Hepatocyte (in vitro differentiated cells): Measurements from ENCODE around the gene PWWP2B.

ENCODE experiments used
- EZH2 ChIP-seq: fragments of 200-600 bp; sonication (generic); IDR thresholded peaks from 2 replicates; pipeline ENCODE4 v1.6.1; 2016; ENCODE audit warnings: antibody characterized with exemption, mild to moderate bottlenecking, borderline replicate concordance
- EZH2phosphoT487 ChIP-seq: fragments of 200-600 bp; sonication (generic); IDR thresholded peaks from one replicate; pipeline ENCODE4 v1.6.1; 2018; ENCODE audit warnings: antibody characterized with exemption, mild to moderate bottlenecking, low read depth, moderate library complexity; ENCODE audit not compliant: unreplicated experiment, severe bottlenecking
- TF ChIP-seq, protein P1 (sequence below): fragments of 200-600 bp; sonication (generic); IDR thresholded peaks from 2 replicates; pipeline ENCODE4 v1.5.1; 2016; ENCODE audit warnings: antibody characterized with exemption, mild to moderate bottlenecking; ENCODE audit not compliant: poor library complexity

DNA sequence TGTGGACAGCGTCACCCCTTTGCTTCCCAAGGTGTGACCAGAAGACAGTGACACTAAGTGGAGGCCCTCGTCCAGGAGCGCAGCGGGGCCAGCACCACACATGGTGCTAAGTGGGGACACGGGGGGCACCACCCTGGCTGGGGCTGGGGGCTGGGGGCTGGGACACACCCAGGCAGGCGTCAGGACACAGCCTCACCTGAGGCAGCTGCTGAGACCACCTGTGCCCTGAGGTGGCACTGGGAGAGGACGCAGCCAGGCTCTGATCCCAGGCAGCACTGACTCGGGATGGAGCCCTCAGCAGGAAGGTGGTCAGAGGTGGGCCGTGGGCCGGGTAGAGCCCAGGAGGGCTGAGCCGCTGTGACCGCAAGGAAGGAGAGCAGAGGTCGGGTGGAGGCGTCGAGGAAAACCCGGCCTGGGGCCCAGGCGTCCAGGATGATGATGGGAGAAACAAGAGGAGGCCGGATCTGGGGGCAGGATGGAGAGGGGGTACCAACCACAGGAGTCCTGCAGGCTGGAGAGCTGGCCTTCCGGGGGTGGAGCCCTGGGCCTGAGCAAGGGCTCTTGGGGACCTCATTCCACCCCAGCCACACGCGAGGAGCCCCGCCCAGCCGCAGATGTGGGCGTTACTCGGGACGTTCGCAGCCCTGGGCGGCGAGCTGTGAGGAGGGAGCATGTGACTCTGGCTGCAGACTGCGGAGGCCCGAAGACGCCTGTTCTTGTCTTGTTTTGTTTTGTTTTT, 42.5 kb upstream of the PWWP2B start:
- no peak for TF ChIP-seq EZH2
- TF ChIP-seq, protein P1, sequence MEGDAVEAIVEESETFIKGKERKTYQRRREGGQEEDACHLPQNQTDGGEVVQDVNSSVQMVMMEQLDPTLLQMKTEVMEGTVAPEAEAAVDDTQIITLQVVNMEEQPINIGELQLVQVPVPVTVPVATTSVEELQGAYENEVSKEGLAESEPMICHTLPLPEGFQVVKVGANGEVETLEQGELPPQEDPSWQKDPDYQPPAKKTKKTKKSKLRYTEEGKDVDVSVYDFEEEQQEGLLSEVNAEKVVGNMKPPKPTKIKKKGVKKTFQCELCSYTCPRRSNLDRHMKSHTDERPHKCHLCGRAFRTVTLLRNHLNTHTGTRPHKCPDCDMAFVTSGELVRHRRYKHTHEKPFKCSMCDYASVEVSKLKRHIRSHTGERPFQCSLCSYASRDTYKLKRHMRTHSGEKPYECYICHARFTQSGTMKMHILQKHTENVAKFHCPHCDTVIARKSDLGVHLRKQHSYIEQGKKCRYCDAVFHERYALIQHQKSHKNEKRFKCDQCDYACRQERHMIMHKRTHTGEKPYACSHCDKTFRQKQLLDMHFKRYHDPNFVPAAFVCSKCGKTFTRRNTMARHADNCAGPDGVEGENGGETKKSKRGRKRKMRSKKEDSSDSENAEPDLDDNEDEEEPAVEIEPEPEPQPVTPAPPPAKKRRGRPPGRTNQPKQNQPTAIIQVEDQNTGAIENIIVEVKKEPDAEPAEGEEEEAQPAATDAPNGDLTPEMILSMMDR, result no peak
- no peak for TF ChIP-seq EZH2phosphoT487
